Retinal pigment epithelial cell (primary cell): ENCODE data around the gene RIC8B.

ENCODE experiments used
- DNase-seq: peaks from one replicate; pipeline ENCODE4 v3.0.0-alpha.2; 2010; ENCODE audit warnings: low read depth
- H3K4me3 ChIP-seq: 2 replicates; pipeline ENCODE4 v1.5.1; 2011; ENCODE audit warnings: mild to moderate bottlenecking, low read length, control low read depth, moderate library complexity
- CTCF ChIP-seq: conservative IDR thresholded peaks from 2 replicates; pipeline ENCODE4 v1.5.1; 2011; ENCODE audit warnings: low read depth, low read length, control low read depth, inconsistent platforms

The RIC8B gene

GRCh38 chr12:106801167-106801708 is 26.8 kb downstream of the RIC8B start:
- TF ChIP-seq CTCF = no peak
- H3K4me3 ChIP-seq = no peak overlapping the region
- DNase-seq = no peak

GRCh38 chr12:106801830-106802533 is 27.5 kb downstream of the RIC8B start:
- no peak for DNase-seq
- no peak for TF ChIP-seq CTCF
- H3K4me3 ChIP-seq = no peak overlapping the region

GRCh38 chr12:106804668-106805067 is 30.2 kb downstream of the RIC8B start:
- H3K4me3 ChIP-seq = no peak overlapping the region
- no peak for TF ChIP-seq CTCF
- DNase-seq = no peak

- DNase-seq = no peak
- H3K4me3 ChIP-seq = no peak overlapping the region
- TF ChIP-seq CTCF = no peak
These were observed 40.2 kb downstream of the RIC8B start for GRCh38 chr12:106814714-106815113.

GRCh38 chr12:106815741-106816140 is 41.3 kb downstream of the RIC8B start:
- TF ChIP-seq CTCF = no peak
- H3K4me3 ChIP-seq = no peak overlapping the region
- DNase-seq = no peak

GRCh38 chr12:106816231-106816630 is 41.7 kb downstream of the RIC8B start:
- no peak for DNase-seq
- no peak for TF ChIP-seq CTCF

GRCh38 chr12:106819991-106820390 is 45.5 kb downstream of the RIC8B start:
- H3K4me3 ChIP-seq = no peak overlapping the region
- no peak for DNase-seq
- TF ChIP-seq CTCF = no peak

More at GRCh38 chr12:106816231-106816630, 41.7 kb downstream of the RIC8B start:
- H3K4me3 ChIP-seq = no peak overlapping the region
